ENCODE measurements around the gene EPG5.
"Not testable (repeated sequence)": the region's sequence is repeated elsewhere in the genome, so short reads cannot be mapped to it uniquely, and the experiment has no call there.

The EPG5 gene

GRCh38 chr18:45838302-45839070 is 128.6 kb downstream of the EPG5 start:
- DNase-seq (ENCODE audit: low read depth), result no peak

GRCh38 chr18:45837283-45838070 is 129.7 kb downstream of the EPG5 start:
- DNase-seq (ENCODE audit: low read depth), result no peak

- DNase-seq (ENCODE audit: low read depth), result no peak
Measured at GRCh38 chr18:45836242-45837205, 130.6 kb downstream of the EPG5 start.

GRCh38 chr18:45835057-45835636 is 132.0 kb downstream of the EPG5 start:
- DNase-seq (ENCODE audit: low read depth), result no peak

GRCh38 chr18:45834306-45834705 is 132.8 kb downstream of the EPG5 start:
- no peak for DNase-seq (ENCODE audit: low read depth)

GRCh38 chr18:45833846-45834245 is 133.3 kb downstream of the EPG5 start:
- DNase-seq (ENCODE audit: low read depth), result no peak

GRCh38 chr18:45830917-45831316 is 136.2 kb downstream of the EPG5 start:
- DNase-seq (ENCODE audit: low read depth), result no peak

- no peak for DNase-seq (ENCODE audit: low read depth)
Measured at GRCh38 chr18:45829855-45830254, 137.3 kb downstream of the EPG5 start.

GRCh38 chr18:45828917-45829811 is 138.0 kb downstream of the EPG5 start:
- no peak for DNase-seq (ENCODE audit: low read depth)

GRCh38 chr18:45826716-45827115 is 140.4 kb downstream of the EPG5 start:
- DNase-seq (ENCODE audit: low read depth), result not testable (repeated sequence)

- DNase-seq (ENCODE audit: low read depth), result no peak
Measured at GRCh38 chr18:45826084-45826483, 141.0 kb downstream of the EPG5 start.

- DNase-seq (ENCODE audit: low read depth), result no peak
Measured at GRCh38 chr18:45825258-45826044, 141.7 kb downstream of the EPG5 start, which contains the start of gene SIGLEC15. Gene SIGLEC15 (plus strand): TSS chr18:45825675. CDS start chr18:45825729, 54 bp downstream.

GRCh38 chr18:45821711-45822110 is 145.4 kb downstream of the EPG5 start:
- DNase-seq (ENCODE audit: low read depth), result no peak

GRCh38 chr18:45821026-45821425 is 146.1 kb downstream of the EPG5 start:
- DNase-seq (ENCODE audit: low read depth), result no peak

GRCh38 chr18:45820106-45820745 is 146.9 kb downstream of the EPG5 start:
- no peak for DNase-seq (ENCODE audit: low read depth)

- DNase-seq (ENCODE audit: low read depth), result not testable (repeated sequence)
Measured at GRCh38 chr18:45818765-45819164, 148.4 kb downstream of the EPG5 start.

GRCh38 chr18:45817543-45817942 is 149.6 kb downstream of the EPG5 start:
- no peak for DNase-seq (ENCODE audit: low read depth)

- not testable (repeated sequence) for DNase-seq (ENCODE audit: low read depth)
Measured at GRCh38 chr18:45814733-45815132, 152.4 kb downstream of the EPG5 start.

GRCh38 chr18:45807144-45807543 is 160.0 kb downstream of the EPG5 start:
- DNase-seq (ENCODE audit: low read depth), result not testable (repeated sequence)

Measured in stimulated activated CD8-positive, alpha-beta memory T cell treated with anti-CD3 and anti-CD28 coated beads, Interleukin-12 subunit alpha, Interleukin-12 subunit beta, amount 100 ng/mL, for 1 hour (primary cell).